COLO829 (cell line): ENCODE measurements around the gene PNRC2.
A peak's percentile ranks its signal among the peaks of the same experiment; 100 is the strongest.
"Not testable (repeated sequence)": the region's sequence is repeated elsewhere in the genome, so short reads cannot be mapped to it uniquely, and the experiment has no call there.

Experiments
- DNase-seq: peaks from one replicate; pipeline ENCODE4 v3.0.0; 2012; ENCODE audit warnings: low spot score

Gene PNRC2

DNA sequence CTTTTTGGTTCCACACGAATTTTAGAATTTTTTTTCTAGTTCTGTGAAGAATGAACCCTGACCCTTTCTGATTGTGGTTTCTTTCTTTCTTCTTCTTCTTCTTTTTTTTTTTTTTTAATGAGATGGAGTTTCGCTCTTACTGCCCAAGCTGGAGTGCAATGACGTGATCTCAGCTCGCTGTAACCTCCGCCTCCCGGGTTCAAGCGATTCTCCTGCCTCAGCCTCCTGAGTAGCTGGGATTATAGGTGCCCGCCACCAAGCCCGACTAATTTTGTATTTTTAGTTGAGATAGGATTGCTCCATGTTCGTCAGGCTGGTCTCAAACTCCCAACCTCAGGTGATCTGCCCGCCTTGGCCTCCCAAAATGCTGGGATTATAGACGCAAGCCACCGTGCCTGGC lies 32.4 kb downstream of the PNRC2 start:
- not testable (repeated sequence) for DNase-seq

DNA sequence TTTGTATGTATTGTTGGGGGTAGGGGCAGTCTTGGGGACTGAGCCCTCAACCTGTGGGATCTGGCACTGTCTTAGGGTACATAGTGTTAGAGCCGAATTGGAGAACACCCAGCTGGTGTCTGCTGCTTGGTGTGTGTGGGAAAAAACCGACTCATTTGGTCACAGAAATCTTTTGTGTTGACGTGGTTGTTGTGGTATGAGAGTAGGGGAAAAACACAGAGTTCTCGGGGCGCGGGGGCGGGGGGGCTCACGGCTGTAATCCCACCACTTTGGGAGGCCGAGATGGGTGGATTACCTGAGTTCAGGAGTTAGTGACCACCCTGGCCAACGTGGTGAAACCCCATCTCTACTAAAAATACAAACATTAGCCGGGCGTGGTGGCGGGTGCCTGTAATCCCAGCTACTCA lies 35.8 kb downstream of the PNRC2 start:
- DNase-seq, result no peak

DNA sequence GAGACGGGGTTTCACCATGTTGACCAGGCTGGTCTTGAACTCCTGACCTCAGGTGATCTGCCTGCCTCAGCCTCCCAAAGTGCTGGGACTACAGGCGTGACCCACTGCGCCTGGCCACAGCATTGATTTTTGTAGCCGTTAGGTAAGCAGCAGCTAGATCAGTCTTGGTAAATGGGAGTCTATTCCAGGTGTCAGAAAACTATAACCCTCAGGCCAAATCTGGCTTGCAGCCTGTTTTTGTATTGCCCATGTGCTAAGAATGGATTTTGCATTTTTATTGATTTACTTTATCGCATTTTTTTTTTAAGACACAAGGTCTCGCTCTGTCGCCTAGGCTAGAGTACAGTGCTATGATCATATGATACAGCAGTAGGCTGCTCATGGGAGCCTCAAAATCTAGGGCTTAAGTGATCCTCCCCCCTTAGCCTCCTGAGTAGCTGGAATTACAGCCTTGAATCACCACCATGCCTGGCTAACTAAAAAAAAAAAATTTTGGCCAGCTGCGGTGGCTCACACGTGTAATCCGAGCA lies 37.1 kb downstream of the PNRC2 start:
- DNase-seq, result no peak

DNA sequence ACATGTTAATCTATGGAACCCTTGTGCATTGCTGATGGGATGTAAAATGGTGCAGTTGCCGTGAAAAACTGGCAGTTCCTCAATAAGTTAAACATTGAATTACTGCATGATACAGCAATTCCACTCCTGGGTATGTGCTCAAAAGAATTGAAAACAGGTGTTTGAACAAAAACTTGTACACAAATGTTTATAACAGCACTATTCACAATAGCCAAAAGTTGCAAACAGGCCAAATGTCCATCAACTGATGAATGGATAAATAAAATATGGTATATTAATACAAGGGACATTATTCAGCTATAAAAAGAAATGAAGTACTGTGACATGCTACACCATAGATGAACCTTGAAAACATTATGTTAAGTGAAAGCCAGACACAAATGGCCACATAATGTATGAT lies 38.2 kb downstream of the PNRC2 start:
- no peak for DNase-seq

DNA sequence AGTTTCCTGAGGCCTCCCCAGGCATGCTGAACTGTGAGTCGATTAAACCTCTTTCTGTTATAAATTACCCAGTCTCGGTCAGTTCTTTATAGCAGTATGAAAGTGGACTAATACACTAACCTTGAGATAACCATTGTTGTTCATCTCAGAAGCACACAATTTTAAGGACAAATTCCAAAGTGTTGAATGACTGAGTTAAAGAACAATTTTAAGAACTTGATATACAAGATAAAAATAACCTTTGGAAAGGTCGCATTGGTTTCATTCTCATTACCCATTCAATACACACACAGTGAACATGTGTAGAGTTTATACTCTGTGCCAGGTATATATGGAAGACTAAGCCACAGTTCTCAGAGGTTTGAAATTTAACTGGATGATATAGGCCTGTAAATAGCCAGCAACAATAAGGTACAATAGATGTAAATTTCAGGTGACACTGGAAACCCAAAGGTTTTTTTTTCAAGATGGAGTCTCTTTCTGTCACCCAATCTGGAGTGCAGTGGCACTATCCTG lies 39.6 kb downstream of the PNRC2 start:
- no peak for DNase-seq

DNA sequence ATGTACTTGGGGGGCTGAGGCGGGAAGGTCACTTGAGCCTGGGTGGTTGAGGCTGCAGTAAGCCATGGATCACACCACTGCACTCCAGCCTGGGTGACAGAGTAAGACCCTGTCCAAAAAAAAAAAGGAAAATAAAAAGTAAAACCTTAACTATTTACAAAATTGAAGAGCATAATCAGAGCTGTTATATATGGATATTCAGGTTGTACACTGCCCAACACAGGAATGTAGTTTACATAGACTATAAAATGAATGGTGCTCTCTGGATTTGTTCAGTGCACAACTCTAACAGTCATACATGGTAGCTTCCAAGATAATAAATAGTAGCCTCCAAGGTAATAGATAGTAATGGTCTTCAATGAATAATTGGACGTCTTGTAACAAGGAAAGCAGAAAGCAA lies 43.1 kb downstream of the PNRC2 start:
- no peak for DNase-seq

DNA sequence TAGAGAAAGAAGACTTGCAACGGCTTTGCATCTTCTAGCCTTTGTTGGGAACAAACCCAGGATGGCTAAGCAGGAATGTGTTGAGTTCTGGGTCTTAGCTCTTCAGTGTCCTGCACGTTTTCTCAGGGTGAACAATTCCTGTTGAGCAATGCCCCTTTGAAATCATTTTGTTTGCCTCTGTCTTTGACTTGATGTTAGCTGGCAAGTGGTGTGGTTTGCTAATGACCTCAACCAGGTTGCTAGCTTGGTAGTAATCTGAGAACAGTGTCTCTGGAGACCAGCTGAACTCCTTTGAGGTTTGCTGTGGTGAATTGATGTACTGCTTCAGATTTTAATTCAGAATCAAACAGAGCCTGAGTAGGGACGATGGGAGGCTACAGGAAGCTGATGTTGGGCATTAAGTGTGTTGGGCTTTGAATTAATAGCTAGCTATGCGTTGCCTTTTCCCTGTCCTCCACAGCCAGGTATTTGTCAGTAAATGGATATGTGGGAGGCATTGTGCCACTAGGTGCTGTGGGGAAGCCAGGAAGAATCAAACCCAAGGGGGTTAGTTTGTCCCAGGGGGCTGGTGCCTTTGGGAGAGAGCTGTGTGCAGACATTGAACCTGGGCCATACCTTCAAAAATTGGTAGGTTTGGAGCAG lies 43.8 kb downstream of the PNRC2 start:
- DNase-seq, result no peak

DNA sequence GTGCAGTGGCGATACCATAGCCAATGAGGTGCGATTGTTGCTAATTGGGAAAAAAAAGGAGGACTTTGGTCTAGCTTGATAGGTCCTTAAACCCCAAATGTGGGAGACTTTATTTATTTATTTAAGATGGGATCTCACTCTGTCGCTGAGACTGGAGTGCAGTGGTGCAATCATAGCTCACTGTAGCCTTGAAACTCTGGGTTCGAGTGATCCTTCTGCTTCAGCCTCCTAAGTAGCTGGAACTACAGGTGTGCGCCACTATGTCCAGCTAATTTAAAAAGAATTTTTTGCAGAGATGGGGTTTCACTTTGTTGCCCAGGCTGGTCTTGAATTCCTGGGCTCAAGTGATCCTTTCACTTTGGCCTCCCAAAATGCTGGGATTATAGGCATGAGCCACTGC lies 44.5 kb downstream of the PNRC2 start:
- no peak for DNase-seq

DNA sequence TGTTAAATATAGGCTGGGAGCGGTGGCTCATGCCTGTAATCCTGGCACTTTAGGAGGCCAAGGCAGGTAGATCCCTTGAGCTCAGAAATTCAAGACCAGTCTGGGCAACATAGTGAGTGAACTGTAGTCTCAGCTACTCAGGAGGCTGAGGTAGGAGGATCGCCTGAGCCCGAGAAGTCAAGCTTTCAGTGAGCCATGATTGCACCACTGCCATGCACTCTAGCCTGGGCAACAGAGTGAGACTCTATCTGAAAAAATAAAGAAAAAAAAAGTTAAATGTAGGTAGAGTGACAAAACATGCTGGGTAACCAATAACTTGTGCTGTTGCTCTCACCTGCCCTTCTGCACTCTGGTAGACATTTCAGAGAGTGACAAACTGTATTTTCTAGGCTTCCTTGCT lies 45.5 kb downstream of the PNRC2 start:
- no peak for DNase-seq

DNA sequence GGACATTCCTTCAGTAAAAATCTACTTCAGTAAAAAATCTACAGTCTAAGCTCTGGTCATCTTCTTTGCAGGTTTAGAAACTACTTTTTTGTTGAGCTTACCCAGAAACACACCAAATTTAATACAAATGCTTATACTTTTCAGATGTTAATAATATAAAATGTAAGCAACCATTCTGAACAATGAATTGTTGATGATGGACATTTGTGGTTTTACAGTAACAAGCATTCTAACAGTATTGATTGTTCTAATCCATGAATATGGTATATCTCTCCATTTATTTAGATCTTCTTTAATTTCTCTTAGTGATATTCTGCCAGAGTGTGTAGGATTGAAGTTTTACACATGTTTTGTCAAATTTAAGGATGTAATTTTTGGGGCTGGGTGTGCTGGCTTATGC lies 47.5 kb downstream of the PNRC2 start:
- no peak for DNase-seq

DNA sequence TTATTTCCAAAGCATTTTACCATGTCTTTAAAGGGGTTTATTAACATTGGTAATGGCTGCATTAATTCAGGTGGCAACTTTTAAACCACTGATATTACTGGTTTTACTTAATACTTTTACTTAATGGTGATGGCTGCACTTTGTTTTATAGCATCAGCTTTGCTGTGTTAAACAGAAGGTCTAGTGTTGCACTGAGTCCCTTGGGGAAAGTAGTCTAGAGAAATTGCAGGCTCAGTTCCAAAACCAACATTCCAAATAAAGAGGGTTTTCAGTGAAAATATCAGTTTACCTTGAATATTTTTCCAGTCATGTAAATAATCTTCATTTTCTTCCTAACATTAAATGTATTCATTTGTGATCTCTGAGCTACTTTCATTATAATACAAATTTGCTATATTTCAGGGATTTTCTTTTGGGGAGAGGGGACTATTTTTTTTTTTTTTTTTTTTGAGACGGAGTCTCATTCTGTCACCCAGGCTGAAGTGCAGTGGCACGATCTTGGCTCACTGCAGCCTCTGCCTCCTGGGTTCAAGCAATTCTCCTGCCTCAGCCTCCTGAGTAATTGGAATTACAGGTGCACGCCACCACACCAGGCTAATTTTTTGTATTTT lies 49.1 kb downstream of the PNRC2 start:
- peak; percentile 93 for DNase-seq

DNA sequence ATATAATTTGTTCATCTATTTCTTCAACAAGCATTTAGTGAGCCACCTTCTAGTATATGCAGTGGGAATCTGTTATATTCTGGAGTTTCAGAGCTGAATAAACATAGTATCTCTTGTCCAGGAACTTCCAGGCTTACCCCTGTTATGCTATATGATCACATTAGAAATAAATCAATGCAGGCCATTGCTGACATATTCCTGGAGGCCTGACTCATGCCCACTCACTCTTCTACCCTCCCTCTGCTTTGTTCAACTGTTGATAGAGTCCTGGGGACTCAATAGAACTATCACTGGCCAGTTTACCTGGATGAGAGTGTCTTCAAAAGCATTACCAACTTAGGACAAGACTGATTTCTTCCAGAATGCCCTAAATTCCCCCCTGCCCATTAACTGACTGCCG lies 49.8 kb downstream of the PNRC2 start:
- DNase-seq, result peak; percentile 48

DNA sequence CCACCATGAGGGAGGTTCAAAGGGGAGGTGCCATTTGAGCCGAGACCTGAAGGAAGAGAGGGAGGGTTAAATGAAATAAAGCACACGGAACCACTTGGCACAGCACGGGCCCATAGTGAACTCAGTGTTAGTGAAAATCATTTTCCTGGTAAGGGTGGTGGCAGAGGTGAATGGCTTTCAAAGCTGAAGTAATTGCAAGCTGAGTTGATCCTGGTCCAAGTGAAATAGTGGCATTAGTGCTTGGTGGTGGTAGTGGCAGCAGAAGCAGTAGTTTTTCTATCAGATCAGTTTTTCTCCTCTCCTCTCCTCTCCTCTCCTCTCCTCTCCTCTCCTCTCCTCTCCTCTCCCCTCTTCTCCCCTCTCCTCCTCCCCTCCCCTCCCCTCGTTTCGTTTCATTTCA lies 51.0 kb downstream of the PNRC2 start:
- no peak for DNase-seq

DNA sequence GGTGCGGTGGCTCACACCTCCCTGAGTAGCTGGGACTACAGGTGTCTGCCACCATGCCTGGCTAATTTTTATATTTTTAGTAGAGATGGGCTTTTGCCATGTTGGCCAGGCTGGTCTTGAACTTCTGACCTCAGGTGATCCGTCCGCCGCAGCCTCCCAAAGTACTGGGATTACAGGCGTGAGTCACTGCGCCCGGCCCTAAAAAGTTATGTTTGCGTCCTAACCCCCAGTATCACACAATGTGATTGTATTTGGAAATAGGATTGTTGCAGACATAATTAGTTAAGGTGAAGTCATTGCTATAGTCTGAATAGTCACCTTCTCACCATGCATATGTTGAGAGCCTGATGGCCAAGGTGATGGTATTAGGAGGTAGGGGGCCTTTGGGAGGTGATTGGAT lies 53.2 kb downstream of the PNRC2 start:
- not testable (repeated sequence) for DNase-seq
